ENCODE results near the gene PROZ. TPM values are rescaled to one million over a fixed set of nuclear protein-coding genes. Genes with fewer than 3 reads are reported as not detected.
"Not testable (repeated sequence)": the region's sequence is repeated elsewhere in the genome, so short reads cannot be mapped to it uniquely, and the experiment has no call there.

PROZ gene
- total RNA-seq, 2 experiments from 2014 or later = not detected

- POLR2A ChIA-PET = interaction anchor here (1.8 kb wide), 1 partner anchor 48 kb away, joined by 6 read pairs; the partner anchor contains the start of gene CUL4A
- Mint-ChIP-seq H3K27me3 (peaks cover 7% of the 10 kb centered on the region), H3K27ac (peak overlapping the region; percentile 78), H3K36me3 (peaks cover 6% of the 10 kb centered on the region), H3K4me1 (peaks cover 31% of the 10 kb centered on the region), H3K4me3 (peak overlapping the region; percentile 70), H3K9me3 (peaks cover 6% of the 10 kb centered on the region)
- peak; percentile 45 for ATAC-seq (ENCODE audit: low read depth)
- peak; percentile 46 for DNase-seq
Measured at GRCh38 chr13:113161433-113161832, 3.0 kb downstream of the PROZ start.

GRCh38 chr13:113161975-113162374 lies 3.5 kb downstream of the PROZ start:
- not testable (repeated sequence) for H3K4me3 Mint-ChIP-seq; H3K27me3 Mint-ChIP-seq; ATAC-seq (ENCODE audit: low read depth); H3K36me3 Mint-ChIP-seq; H3K9me3 Mint-ChIP-seq; H3K27ac Mint-ChIP-seq; DNase-seq
- POLR2A ChIA-PET = interaction anchor here (1.8 kb wide), 1 partner anchor 48 kb away, joined by 6 read pairs; the partner anchor contains the start of gene CUL4A
- peaks cover 31% of the 10 kb centered on the region for H3K4me1 Mint-ChIP-seq

GRCh38 chr13:113162783-113163685 lies 4.6 kb downstream of the PROZ start:
- Mint-ChIP-seq H3K4me3 (peak overlapping the region; percentile 28), H3K36me3 (peaks cover 9% of the 10 kb centered on the region), H3K9me3 (no peaks in the 10 kb centered on the region), H3K4me1 (peaks cover 26% of the 10 kb centered on the region), H3K27ac (peak overlapping the region; percentile 79), H3K27me3 (no peaks in the 10 kb centered on the region)
- POLR2A ChIA-PET = interaction anchor here (0.6 to 1.0 kb wide), 2 partner anchors 46 to 409 kb away, joined by 3 to 4 read pairs; partner anchors contain the start of genes CUL4A and PCID2
- DNase-seq = peak; percentile 46
- ATAC-seq (ENCODE audit: low read depth) = peak; percentile 61

GRCh38 chr13:113164492-113164891 lies 6.0 kb downstream of the PROZ start:
- Mint-ChIP-seq H3K4me1 (peaks cover 26% of the 10 kb centered on the region), H3K27me3 (no peaks in the 10 kb centered on the region), H3K36me3 (peaks cover 19% of the 10 kb centered on the region), H3K9me3 (no peaks in the 10 kb centered on the region), H3K4me3 (no peak overlapping the region), H3K27ac (peak overlapping the region; percentile 45)
- DNase-seq (no peak), ATAC-seq (ENCODE audit: low read depth) (no peak)
- POLR2A ChIA-PET = interaction anchor here (0.8 kb wide), 1 partner anchor 45 kb away, joined by 3 read pairs; the partner anchor contains the start of genes CUL4A and PCID2

GRCh38 chr13:113166266-113166665 lies 7.8 kb downstream of the PROZ start:
- no peak for ATAC-seq (ENCODE audit: low read depth)
- H3K27ac Mint-ChIP-seq = no peak overlapping the region
- H3K4me3 Mint-ChIP-seq = no peak overlapping the region
- peaks cover 17% of the 10 kb centered on the region for H3K4me1 Mint-ChIP-seq
- no peaks in the 10 kb centered on the region for H3K9me3 Mint-ChIP-seq
- no peaks in the 10 kb centered on the region for H3K27me3 Mint-ChIP-seq
- H3K36me3 Mint-ChIP-seq = peaks cover 23% of the 10 kb centered on the region
- DNase-seq = no peak
- POLR2A ChIA-PET = no interaction called here

- Mint-ChIP-seq H3K27me3 (no peaks in the 10 kb centered on the region), H3K4me3 (no peak overlapping the region), H3K36me3 (peaks cover 23% of the 10 kb centered on the region), H3K4me1 (peaks cover 14% of the 10 kb centered on the region), H3K9me3 (no peaks in the 10 kb centered on the region), H3K27ac (no peak overlapping the region)
- no peak for DNase-seq
- POLR2A ChIA-PET = no interaction called here
- ATAC-seq (ENCODE audit: low read depth) = no peak
Measured at GRCh38 chr13:113166681-113167080, 8.2 kb downstream of the PROZ start.

GRCh38 chr13:113167155-113167554 lies 8.7 kb downstream of the PROZ start:
- peaks cover 14% of the 10 kb centered on the region for H3K4me1 Mint-ChIP-seq
- H3K27me3 Mint-ChIP-seq = no peaks in the 10 kb centered on the region
- no peak for ATAC-seq (ENCODE audit: low read depth)
- no peak overlapping the region for H3K4me3 Mint-ChIP-seq
- no peak for DNase-seq
- H3K27ac Mint-ChIP-seq = no peak overlapping the region
- POLR2A ChIA-PET = no interaction called here
- no peaks in the 10 kb centered on the region for H3K9me3 Mint-ChIP-seq
- H3K36me3 Mint-ChIP-seq = peaks cover 23% of the 10 kb centered on the region

GRCh38 chr13:113167575-113167974 lies 9.1 kb downstream of the PROZ start:
- Mint-ChIP-seq H3K9me3 (no peaks in the 10 kb centered on the region), H3K4me3 (no peak overlapping the region), H3K36me3 (peaks cover 23% of the 10 kb centered on the region), H3K27ac (no peak overlapping the region), H3K4me1 (peaks cover 14% of the 10 kb centered on the region), H3K27me3 (no peaks in the 10 kb centered on the region)
- no peak for ATAC-seq (ENCODE audit: low read depth)
- POLR2A ChIA-PET = no interaction called here
- DNase-seq = no peak

GRCh38 chr13:113168211-113168610 lies 9.8 kb downstream of the PROZ start:
- Mint-ChIP-seq H3K9me3 (no peaks in the 10 kb centered on the region), H3K27ac (no peak overlapping the region), H3K4me1 (peaks cover 10% of the 10 kb centered on the region), H3K27me3 (no peaks in the 10 kb centered on the region), H3K36me3 (peaks cover 23% of the 10 kb centered on the region), H3K4me3 (no peak overlapping the region)
- ATAC-seq (ENCODE audit: low read depth) = no peak
- POLR2A ChIA-PET = no interaction called here
- DNase-seq = no peak

GRCh38 chr13:113169277-113170272 lies 11.1 kb downstream of the PROZ start:
- H3K9me3 Mint-ChIP-seq = no peaks in the 10 kb centered on the region
- no peak for DNase-seq
- no peaks in the 10 kb centered on the region for H3K27me3 Mint-ChIP-seq
- H3K36me3 Mint-ChIP-seq = peaks cover 27% of the 10 kb centered on the region
- no peak for ATAC-seq (ENCODE audit: low read depth)
- peaks cover 3% of the 10 kb centered on the region for H3K4me1 Mint-ChIP-seq
- H3K4me3 Mint-ChIP-seq = no peak overlapping the region
- POLR2A ChIA-PET = no interaction called here
- no peak overlapping the region for H3K27ac Mint-ChIP-seq

- H3K27ac Mint-ChIP-seq = no peak overlapping the region
- no peaks in the 10 kb centered on the region for H3K9me3 Mint-ChIP-seq
Measured at GRCh38 chr13:113170511-113170910, 12.1 kb downstream of the PROZ start.

GRCh38 chr13:113171250-113172125 lies 13.0 kb downstream of the PROZ start:
- no peak for ATAC-seq (ENCODE audit: low read depth)
- H3K27me3 Mint-ChIP-seq = no peaks in the 10 kb centered on the region
- no peaks in the 10 kb centered on the region for H3K9me3 Mint-ChIP-seq
- peaks cover 32% of the 10 kb centered on the region for H3K36me3 Mint-ChIP-seq
- H3K4me1 Mint-ChIP-seq = peaks cover 3% of the 10 kb centered on the region
- POLR2A ChIA-PET = no interaction called here
- no peak for DNase-seq
- H3K4me3 Mint-ChIP-seq = no peak overlapping the region
- H3K27ac Mint-ChIP-seq = no peak overlapping the region

More at GRCh38 chr13:113170511-113170910, 12.1 kb downstream of the PROZ start:
- no peaks in the 10 kb centered on the region for H3K4me1 Mint-ChIP-seq
- no peak for ATAC-seq (ENCODE audit: low read depth)
- no peaks in the 10 kb centered on the region for H3K27me3 Mint-ChIP-seq
- POLR2A ChIA-PET = no interaction called here
- DNase-seq = no peak
- H3K4me3 Mint-ChIP-seq = no peak overlapping the region
- peaks cover 28% of the 10 kb centered on the region for H3K36me3 Mint-ChIP-seq

All from activated naive CD8-positive, alpha-beta T cell treated with anti-CD3 and anti-CD28 coated beads, Interleukin-2, amount 10 ng/mL, durations not matched to agents 7 days and 5 days (primary cell).